SK-N-SH treated with all-trans-retinoic acid at 6 μM for 48 hours (cell line): Measurements from ENCODE around the gene KIF17.

Source experiments
- ATAC-seq: fragments of 200-7000 bp; cut with Tn5 transposase; 3 replicates; pipeline ENCODE4 v1.9.1; 2020; ENCODE audit warnings: mild to moderate bottlenecking, moderate library complexity
- ARNTL ChIP-seq: fragments of 450-650 bp; formaldehyde crosslinking; IDR thresholded peaks from 2 replicates; pipeline ENCODE4 v1.5.0; 2020; ENCODE audit warnings: low read depth, mild to moderate bottlenecking, moderate library complexity, borderline replicate concordance
- BACH2 ChIP-seq: fragments of 250-450 bp; sonication (Bioruptor Pico); IDR thresholded peaks from 2 replicates; pipeline ENCODE4 v1.9.0; 2021; ENCODE audit warnings: mild to moderate bottlenecking, borderline replicate concordance
- CSDC2 ChIP-seq: fragments of 250-450 bp; sonication (Bioruptor Pico); IDR thresholded peaks from 2 replicates; pipeline ENCODE4 v1.5.0; 2020; ENCODE audit warnings: mild to moderate bottlenecking, moderate library complexity
- ESRRG ChIP-seq: fragments of 250-450 bp; sonication (Bioruptor Pico); IDR thresholded peaks from 2 replicates; pipeline ENCODE4 v1.6.1; 2021; ENCODE audit warnings: mild to moderate bottlenecking
- GLIS3 ChIP-seq: fragments of 250-450 bp; sonication (Bioruptor Pico); IDR thresholded peaks from 2 replicates; pipeline ENCODE4 v1.5.0; 2020; ENCODE audit warnings: mild to moderate bottlenecking, moderate library complexity
- OSR1 ChIP-seq: fragments of 250-450 bp; sonication (Bioruptor Pico); IDR thresholded peaks from 2 replicates; pipeline ENCODE4 v1.8.0; 2022; ENCODE audit warnings: moderate library complexity, mild to moderate bottlenecking, inconsistent platforms
- PATZ1 ChIP-seq: fragments of 250-450 bp; sonication (Bioruptor Pico); IDR thresholded peaks from 2 replicates; pipeline ENCODE4 v1.8.0; 2020; ENCODE audit warnings: mild to moderate bottlenecking, moderate library complexity, borderline replicate concordance
- POU6F1 ChIP-seq: fragments of 250-450 bp; sonication (Bioruptor Pico); IDR thresholded peaks from 2 replicates; pipeline ENCODE4 v1.8.0; 2021; ENCODE audit warnings: low read depth, mild to moderate bottlenecking, moderate library complexity, borderline replicate concordance
- PPARA ChIP-seq: fragments of 250-450 bp; sonication (Bioruptor Pico); IDR thresholded peaks from 2 replicates; pipeline ENCODE4 v1.5.0; 2020; ENCODE audit warnings: mild to moderate bottlenecking, borderline replicate concordance
- RARB ChIP-seq: fragments of 250-450 bp; sonication (Bioruptor Pico); IDR thresholded peaks from 2 replicates; pipeline ENCODE4 v1.8.0; 2021; ENCODE audit warnings: mild to moderate bottlenecking, moderate library complexity
- SNAI2 ChIP-seq: fragments of 250-450 bp; sonication (Bioruptor Pico); IDR thresholded peaks from 2 replicates; pipeline ENCODE4 v1.5.0; 2020; ENCODE audit warnings: mild to moderate bottlenecking, moderate library complexity
- TCF4 ChIP-seq: fragments of 250-450 bp; sonication (Bioruptor Pico); IDR thresholded peaks from 2 replicates; pipeline ENCODE4 v1.8.0; 2021; ENCODE audit warnings: mild to moderate bottlenecking, moderate library complexity, borderline replicate concordance
- TOX ChIP-seq: fragments of 250-450 bp; sonication (Bioruptor Pico); IDR thresholded peaks from 2 replicates; pipeline ENCODE4 v1.8.0; 2021; ENCODE audit warnings: mild to moderate bottlenecking, moderate library complexity, borderline replicate concordance
- TSHZ2 ChIP-seq: fragments of 250-450 bp; sonication (Bioruptor Pico); IDR thresholded peaks from 2 replicates; pipeline ENCODE4 v1.5.0; 2020; ENCODE audit warnings: mild to moderate bottlenecking, moderate library complexity
- ZC3H10 ChIP-seq: fragments of 250-450 bp; sonication (Bioruptor Pico); IDR thresholded peaks from 2 replicates; pipeline ENCODE4 v1.5.1; 2021; ENCODE audit warnings: mild to moderate bottlenecking, moderate library complexity
- ZFP3 ChIP-seq: fragments of 250-450 bp; sonication (Bioruptor Pico); IDR thresholded peaks from 2 replicates; pipeline ENCODE4 v1.5.0; 2020; ENCODE audit warnings: mild to moderate bottlenecking, moderate library complexity
- ZFP30 ChIP-seq: fragments of 450-650 bp; formaldehyde crosslinking; IDR thresholded peaks from 2 replicates; pipeline ENCODE4 v1.5.0; 2022; ENCODE audit warnings: mild to moderate bottlenecking, moderate library complexity
- ZNF565 ChIP-seq: fragments of 450-650 bp; formaldehyde crosslinking; conservative IDR thresholded peaks from 2 replicates; pipeline ENCODE4 v1.5.0; 2020; ENCODE audit warnings: low read depth, mild to moderate bottlenecking, moderate library complexity
- ZNF70 ChIP-seq: fragments of 450-650 bp; formaldehyde crosslinking; IDR thresholded peaks from 2 replicates; pipeline ENCODE4 v1.5.0; 2020; ENCODE audit warnings: mild to moderate bottlenecking, moderate library complexity
- ZNF8 ChIP-seq: fragments of 450-650 bp; formaldehyde crosslinking; IDR thresholded peaks from 2 replicates; pipeline ENCODE4 v1.5.0; 2020; ENCODE audit warnings: mild to moderate bottlenecking, moderate library complexity
- TF ChIP-seq, protein P1 (sequence below): fragments of 250-450 bp; sonication (Bioruptor Pico); IDR thresholded peaks from 2 replicates; pipeline ENCODE4 v1.5.1; 2021; ENCODE audit warnings: mild to moderate bottlenecking, moderate library complexity

KIF17 gene

GRCh38 chr1:20724364-20725188, 6.8 kb upstream of the KIF17 start:
- TF ChIP-seq ZFP3 (CRISPR knock-in tag) (peak; percentile 93), PATZ1 (CRISPR knock-in tag) (no peak), ZNF565 (CRISPR knock-in tag) (no peak)
- ATAC-seq: no peak

DNA sequence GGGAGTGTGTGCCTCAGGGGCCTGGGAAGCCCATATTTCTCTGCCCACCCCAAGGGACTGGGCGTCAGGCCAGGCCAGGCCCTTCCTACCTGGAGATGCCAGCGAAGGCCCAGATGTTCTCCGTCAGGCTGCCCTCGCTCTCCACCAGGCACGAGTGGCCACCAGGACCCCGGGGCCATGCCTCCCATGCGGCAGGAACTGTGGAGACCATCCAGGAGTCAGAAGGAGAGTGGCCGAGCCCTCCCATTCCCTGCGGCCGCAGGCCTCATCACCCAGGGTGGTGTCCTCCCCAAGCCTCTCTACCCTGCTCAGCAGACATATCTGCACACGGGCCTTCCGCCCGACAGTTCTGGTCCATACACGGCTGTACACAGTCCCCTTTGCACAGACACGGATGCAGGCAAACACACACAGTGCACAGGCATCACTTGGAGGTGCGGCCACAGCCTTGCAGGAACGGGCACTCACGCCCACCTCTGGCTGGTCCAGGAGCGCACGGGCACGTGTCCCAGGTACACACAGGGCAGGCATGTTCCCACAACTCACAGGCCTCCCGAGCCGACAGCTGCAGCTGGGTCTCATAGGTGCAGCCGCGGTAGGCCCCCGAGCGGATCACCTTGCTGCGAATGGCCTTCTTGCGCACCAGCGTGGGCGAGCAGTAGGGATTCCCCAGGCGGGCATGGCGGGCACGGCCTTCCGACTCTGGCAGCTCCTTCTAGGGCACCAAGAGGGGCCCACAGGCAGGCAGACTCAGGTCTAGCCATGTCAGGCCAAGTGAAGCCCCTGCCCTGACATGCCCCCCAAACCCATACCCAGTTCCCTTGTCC, 5.9 kb upstream of the KIF17 start:
- TF ChIP-seq TOX (CRISPR knock-in tag): no peak
- TF ChIP-seq ESRRG (CRISPR knock-in tag): no peak
- no peak for TF ChIP-seq GLIS3 (CRISPR knock-in tag)
- no peak for TF ChIP-seq PATZ1 (CRISPR knock-in tag)
- TF ChIP-seq TSHZ2 (CRISPR knock-in tag): no peak
- TF ChIP-seq ZFP3 (CRISPR knock-in tag): no peak
- no peak for TF ChIP-seq ZNF70
- no peak for TF ChIP-seq BACH2 (CRISPR knock-in tag)
- no peak for TF ChIP-seq RARB (CRISPR knock-in tag)
- no peak for TF ChIP-seq OSR1 (CRISPR knock-in tag)
- no peak for TF ChIP-seq SNAI2 (CRISPR knock-in tag)
- no peak for TF ChIP-seq ZC3H10 (CRISPR knock-in tag)
- no peak for TF ChIP-seq ZFP30
- no peak for TF ChIP-seq ZNF8 (CRISPR knock-in tag)
- TF ChIP-seq TCF4 (CRISPR knock-in tag): no peak
- no peak for ATAC-seq

GRCh38 chr1:20723159-20723536, 5.3 kb upstream of the KIF17 start:
- TF ChIP-seq BACH2 (CRISPR knock-in tag) (no peak), PATZ1 (CRISPR knock-in tag) (no peak), TSHZ2 (CRISPR knock-in tag) (no peak), GLIS3 (CRISPR knock-in tag) (no peak), PPARA (CRISPR knock-in tag) (no peak), POU6F1 (CRISPR knock-in tag) (no peak), TOX (CRISPR knock-in tag) (no peak), CSDC2 (no peak), OSR1 (CRISPR knock-in tag) (no peak), ARNTL (CRISPR knock-in tag) (no peak)
- TF ChIP-seq, protein P1, sequence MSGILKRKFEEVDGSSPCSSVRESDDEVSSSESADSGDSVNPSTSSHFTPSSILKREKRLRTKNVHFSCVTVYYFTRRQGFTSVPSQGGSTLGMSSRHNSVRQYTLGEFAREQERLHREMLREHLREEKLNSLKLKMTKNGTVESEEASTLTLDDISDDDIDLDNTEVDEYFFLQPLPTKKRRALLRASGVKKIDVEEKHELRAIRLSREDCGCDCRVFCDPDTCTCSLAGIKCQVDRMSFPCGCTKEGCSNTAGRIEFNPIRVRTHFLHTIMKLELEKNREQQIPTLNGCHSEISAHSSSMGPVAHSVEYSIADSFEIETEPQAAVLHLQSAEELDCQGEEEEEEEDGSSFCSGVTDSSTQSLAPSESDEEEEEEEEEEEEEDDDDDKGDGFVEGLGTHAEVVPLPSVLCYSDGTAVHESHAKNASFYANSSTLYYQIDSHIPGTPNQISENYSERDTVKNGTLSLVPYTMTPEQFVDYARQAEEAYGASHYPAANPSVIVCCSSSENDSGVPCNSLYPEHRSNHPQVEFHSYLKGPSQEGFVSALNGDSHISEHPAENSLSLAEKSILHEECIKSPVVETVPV (CRISPR knock-in tag): no peak
- no peak for ATAC-seq
